Measurements from ENCODE around the gene MACO1.
"Not testable (repeated sequence)": the region's sequence is repeated elsewhere in the genome, so short reads cannot be mapped to it uniquely, and the experiment has no call there.

The MACO1 gene, protein sequence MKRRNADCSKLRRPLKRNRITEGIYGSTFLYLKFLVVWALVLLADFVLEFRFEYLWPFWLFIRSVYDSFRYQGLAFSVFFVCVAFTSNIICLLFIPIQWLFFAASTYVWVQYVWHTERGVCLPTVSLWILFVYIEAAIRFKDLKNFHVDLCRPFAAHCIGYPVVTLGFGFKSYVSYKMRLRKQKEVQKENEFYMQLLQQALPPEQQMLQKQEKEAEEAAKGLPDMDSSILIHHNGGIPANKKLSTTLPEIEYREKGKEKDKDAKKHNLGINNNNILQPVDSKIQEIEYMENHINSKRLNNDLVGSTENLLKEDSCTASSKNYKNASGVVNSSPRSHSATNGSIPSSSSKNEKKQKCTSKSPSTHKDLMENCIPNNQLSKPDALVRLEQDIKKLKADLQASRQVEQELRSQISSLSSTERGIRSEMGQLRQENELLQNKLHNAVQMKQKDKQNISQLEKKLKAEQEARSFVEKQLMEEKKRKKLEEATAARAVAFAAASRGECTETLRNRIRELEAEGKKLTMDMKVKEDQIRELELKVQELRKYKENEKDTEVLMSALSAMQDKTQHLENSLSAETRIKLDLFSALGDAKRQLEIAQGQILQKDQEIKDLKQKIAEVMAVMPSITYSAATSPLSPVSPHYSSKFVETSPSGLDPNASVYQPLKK

GRCh38 chr1:25430073-25430966 lies at the start of gene MACO1:
Gene MACO1 (plus strand): TSS chr1:25430897. CDS start chr1:25431099, 202 bp downstream.
- DNase-seq = peak; percentile 74

DNA sequence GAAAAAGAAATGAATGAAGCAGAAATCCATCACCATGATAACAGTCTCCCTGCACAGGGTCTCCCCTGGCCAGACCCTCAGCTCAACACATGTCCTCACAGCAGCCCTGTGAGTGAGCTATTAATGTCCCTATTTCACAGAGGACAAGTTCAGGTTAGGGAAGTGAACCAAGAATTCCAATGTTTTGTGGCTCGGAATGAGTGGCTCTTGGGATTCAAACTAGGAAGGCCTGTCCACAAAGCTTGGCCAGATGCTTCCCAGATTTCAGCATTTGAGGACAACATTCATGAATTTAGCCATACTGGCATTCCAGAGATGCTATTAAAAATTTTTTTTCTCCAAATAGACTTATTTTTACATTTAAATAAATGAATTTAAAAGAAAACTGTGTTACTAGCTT lies 48.2 kb upstream of the MACO1 start:
- DNase-seq = not testable (repeated sequence)

GRCh38 chr1:25383090-25383489 lies 47.6 kb upstream of the MACO1 start:
- DNase-seq = not testable (repeated sequence)

DNA sequence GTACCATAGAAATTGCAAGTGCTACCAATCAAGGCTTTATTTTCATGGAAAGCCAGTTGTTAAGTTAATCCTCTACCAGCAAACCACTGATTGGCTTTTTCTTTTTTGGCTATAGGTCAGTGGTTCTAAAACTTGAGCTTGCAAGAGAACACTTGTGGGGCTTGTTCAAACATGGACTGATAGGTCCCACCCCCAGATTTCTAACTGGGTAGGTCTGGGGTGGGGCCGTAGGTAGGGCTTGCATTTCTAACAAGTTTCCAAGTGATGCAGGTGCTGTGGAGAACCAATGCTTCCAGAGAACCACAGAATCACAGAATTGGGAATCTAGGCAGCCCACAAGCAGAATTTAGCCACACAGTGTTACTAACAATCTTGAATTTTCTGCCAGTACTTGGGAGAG lies 46.8 kb upstream of the MACO1 start:
- DNase-seq = not testable (repeated sequence)

GRCh38 chr1:25387096-25387495 lies 43.6 kb upstream of the MACO1 start:
- not testable (repeated sequence) for DNase-seq

DNA sequence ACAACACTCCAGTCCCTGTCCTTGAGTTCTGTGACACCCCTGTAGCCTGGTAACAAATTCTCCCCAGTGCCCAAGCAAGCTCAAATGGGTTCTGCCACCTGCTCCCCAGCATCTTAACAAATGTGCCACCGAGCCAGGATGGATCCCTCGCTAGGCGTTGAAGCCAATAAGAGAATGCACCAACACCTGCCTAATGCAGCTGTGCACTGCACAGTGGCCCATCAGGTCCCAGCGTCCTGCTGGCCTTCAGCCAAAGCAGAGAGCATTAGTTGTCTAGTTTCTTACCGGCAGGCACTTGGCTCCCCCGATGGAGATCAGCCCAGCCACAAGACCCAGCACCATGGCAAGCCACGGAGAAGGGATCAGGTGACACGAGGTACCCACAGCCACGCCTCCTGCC lies 42.0 kb upstream of the MACO1 start:
- DNase-seq = not testable (repeated sequence)

DNA sequence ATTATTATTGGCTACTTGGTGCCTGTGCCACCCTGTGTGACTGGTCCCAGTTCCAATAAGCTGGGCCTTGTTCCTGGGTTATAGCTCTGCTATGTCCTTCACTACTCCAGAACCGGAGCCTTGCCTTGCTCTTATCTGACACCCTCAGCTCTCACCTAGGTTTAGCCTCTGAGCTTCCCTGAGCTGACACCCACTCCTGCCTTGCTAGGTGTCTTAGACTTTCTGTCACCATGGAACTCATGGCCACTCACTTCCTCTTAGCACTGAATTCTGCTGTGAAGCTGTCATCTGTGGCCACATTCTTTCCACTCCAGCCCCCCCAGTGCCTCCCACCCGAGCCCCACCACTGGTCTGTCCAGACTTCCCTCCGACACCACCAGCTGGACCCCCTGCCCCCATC lies 41.0 kb upstream of the MACO1 start:
- DNase-seq = not testable (repeated sequence)

GRCh38 chr1:25392841-25393240 lies 37.9 kb upstream of the MACO1 start:
- DNase-seq = no peak

GRCh38 chr1:25397549-25397948 lies 33.1 kb upstream of the MACO1 start:
- DNase-seq = not testable (repeated sequence)

DNA sequence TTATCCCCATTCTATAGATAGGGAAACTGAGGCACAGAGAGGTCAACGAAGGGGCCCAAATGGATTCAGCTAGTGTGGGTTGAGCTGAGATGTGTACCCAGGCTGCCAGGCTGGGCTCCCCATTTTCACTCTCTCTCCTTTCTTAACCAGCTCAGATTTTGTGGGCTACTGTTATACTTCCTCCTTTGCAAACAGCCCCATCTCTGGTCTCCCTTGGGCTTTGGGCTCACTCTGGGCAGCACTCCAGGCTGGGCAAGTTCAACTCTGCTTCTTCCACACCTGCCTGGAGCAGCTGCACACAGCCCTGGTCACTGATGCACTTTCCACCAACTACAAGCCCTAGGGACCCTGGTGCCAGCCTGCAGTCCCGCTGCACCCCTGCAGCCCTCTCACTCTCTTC lies 32.6 kb upstream of the MACO1 start:
- DNase-seq = not testable (repeated sequence)

DNA sequence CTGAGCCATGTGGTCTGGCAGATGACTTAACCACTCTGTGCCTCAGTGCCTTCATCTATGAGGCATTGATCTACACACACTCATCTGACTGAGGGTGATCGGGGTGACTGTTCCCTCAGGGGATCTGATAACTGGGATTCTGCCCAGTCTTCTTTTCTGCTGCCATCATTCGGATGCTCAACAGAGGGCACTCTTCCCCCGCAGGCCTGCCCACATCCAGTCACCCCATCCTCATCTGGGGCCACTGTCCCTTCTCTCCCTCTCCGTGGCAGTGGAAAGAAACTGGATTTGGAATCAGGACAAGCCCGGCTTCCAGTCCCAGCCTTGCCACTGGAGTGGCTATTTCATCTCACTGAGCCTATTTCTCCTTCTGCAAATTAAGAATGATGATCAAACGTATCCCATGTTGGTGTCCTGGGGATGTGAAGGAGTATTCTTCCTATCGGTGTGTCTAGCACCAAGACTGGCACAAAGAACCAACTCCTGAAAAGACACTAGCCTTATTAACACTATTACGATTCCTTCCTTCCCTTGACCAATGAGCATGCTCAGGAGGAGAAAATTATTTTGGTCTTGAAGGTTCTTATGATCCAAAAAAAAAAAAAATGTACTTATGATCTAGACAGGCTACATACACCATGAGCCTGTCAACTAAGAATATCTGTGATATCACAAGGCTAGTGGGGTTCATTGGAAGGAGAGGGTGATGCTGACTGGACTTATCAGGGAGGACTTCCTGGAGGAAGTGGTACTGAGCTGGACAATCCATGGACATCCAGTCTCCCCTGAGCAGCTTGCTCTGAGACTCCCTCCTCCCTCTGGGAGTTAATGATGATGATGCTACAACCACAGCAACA lies 27.5 kb upstream of the MACO1 start:
- DNase-seq = not testable (repeated sequence)

DNA sequence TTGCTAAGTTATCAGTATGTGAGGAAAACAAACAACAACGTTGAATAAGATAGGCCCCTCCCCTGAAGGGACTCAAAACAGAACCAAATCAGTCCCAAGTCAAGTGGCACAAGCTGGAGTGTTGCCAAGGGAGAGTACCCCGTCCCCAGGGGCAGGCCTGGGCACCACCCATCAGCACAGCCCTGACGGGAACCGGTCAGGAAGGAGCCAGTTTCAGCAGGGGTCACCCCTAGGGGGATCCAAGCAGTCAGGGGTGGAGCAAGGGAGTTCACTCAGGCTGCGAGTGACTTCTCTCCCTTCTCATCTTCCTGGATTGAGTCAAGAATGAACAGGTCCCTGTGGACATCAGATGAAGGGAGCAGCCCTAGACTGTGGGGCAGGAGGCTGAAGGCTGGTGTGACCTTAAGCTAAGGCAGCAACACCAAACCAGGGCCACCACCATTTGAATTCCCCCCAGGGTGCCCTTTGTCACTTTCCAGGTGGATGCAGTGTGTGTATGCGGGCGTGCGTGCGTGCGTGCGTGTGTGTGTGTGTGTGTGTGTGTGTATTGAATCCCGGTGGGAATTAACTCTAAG lies 24.9 kb upstream of the MACO1 start:
- DNase-seq = not testable (repeated sequence)

GRCh38 chr1:25409641-25410427 lies 20.9 kb upstream of the MACO1 start:
- DNase-seq = not testable (repeated sequence)

DNA sequence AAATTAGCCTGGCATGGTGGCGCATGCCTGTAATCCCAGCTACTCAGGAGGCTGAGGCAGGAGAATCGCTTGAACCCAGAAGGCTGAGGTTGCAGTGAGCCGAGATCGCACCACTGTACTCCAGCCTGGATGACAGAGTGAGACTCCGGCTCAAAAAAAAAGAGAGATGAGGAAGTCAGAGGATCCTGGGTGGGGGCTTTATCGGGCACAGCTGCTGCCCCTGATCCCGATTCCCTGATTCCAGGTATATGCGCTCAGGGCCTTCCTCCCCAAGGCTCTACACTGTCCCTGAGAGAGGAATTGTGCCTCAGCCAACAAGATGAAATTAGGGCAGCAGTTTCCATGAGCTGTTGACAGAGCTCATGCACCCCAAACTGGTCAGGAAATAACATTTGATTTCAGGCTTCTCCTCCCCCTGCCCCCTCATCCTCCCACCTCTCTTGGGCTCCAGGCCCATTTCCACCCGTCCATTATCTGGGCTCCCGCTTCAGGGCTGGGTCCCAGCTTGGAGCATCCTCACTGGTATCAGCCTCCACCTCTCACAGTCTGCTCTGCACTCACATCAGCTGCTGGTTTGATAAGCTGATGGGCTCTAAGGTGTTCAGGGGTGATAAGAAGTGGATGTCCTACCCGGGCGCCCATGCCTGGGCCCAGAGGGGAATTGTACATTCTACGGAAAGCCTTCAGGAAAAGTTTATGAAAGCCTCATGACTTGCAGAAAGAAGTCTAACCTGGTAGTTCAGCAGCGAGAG lies 17.6 kb upstream of the MACO1 start:
- DNase-seq = not testable (repeated sequence)

GRCh38 chr1:25414157-25414556 lies 16.5 kb upstream of the MACO1 start:
- DNase-seq = not testable (repeated sequence)

- DNase-seq = not testable (repeated sequence)
These were observed 16.1 kb upstream of the MACO1 start for GRCh38 chr1:25414578-25414977.

GRCh38 chr1:25417280-25417679 lies 13.4 kb upstream of the MACO1 start:
- not testable (repeated sequence) for DNase-seq

- not testable (repeated sequence) for DNase-seq
These were observed 11.4 kb upstream of the MACO1 start for GRCh38 chr1:25419339-25419738.

- DNase-seq = not testable (repeated sequence)
These were observed 10.0 kb upstream of the MACO1 start, which contains the start of gene RHCE for GRCh38 chr1:25420715-25421114. Gene RHCE (minus strand): TSS chr1:25420825. CDS start chr1:25420786, 39 bp downstream.

GRCh38 chr1:25423206-25423605 lies 7.5 kb upstream of the MACO1 start:
- not testable (repeated sequence) for DNase-seq
